ENCODE measurements around the gene AHRR. TPM values are rescaled to one million over a fixed set of nuclear protein-coding genes. Genes with fewer than 3 reads are reported as not detected.

AHRR gene
- total RNA-seq, 1 experiment from 2014 or later: 2.2 TPM

DNA sequence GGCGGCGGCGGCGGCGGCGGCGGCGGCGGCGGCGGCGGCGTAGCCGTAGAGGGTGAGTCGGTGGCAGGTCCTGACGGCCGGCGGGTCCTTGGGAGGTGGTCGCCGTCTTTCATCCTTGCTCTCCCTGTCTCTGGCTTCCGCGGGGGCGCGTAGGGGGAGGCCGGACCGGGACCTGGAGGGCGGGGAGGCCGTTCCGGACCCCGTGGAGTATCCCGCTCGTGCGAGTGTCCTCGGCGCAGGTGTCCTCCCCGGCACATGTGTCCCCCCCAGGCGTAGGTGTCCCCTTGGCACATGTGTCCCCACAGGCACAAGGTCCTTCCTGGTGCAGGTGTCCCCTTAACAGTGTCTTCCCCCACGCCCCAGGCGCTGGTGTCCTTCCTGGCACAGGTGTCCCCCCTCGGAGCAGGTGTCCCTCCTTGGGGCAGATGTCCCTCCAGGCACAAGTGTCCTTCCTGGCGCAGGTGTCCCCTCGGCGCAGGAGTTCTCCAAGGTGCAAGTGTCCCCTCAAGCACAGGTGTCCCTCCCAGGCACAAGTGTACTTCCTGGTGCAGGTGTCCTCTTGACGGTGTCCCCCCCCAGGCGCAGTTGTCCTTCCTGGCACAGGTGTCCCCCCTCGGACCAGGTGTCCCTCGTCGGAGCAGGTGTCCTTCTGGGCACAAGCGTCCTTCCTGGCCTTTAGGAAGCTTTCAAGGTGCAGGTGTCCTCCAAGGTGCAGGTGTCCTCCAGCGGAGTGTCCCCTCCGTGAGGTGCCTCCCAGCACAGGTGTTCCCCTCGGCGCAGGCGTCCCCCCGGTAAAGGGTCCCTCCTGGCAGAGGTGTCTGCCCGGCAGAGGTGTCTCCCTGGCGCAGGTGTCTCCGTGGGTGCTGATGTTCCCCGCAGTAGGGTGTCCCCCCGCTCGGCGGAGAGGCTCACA lies 122.0 kb downstream of the AHRR start:
- H3K9me3 Mint-ChIP-seq: 0 out of 5 replicates have a peak, but pooled peaks cover 0 to 3% of the 10 kb centered on the region in 2 experiments
- Histone ChIP-seq H3T11ph (ENCODE audit: low read length) (no peak overlapping the region), H3K23ac (ENCODE audit: insufficient read length, low read depth, low read length) (no peak overlapping the region), H4K5ac (ENCODE audit: insufficient read length, low read depth, low read length) (no peak overlapping the region), H3K4ac (ENCODE audit: low read depth, low read length) (no peak overlapping the region), H2BK12ac (ENCODE audit: insufficient read length, low read depth, low read length) (no peak overlapping the region), H2BK20ac (ENCODE audit: low read depth, low read length, poor library complexity, severe bottlenecking) (no peak overlapping the region), H2AFZ (ENCODE audit: low read length) (no peak overlapping the region), H2BK5ac (ENCODE audit: insufficient read length, low read length) (no peak overlapping the region), H3K14ac (ENCODE audit: insufficient read depth, low read length) (0 out of 2 replicates have a peak overlapping the region, but pooled peaks have one; percentile 24), H3K4me2 (ENCODE audit: insufficient read depth, insufficient read length, low read length) (peak overlapping the region; percentile 96), H2BK120ac (ENCODE audit: low read depth, low read length, poor library complexity, severe bottlenecking) (no peak overlapping the region), H2AK5ac (ENCODE audit: insufficient read length, low read length) (no peak overlapping the region), H3K9me3 (ENCODE audit: control insufficient read depth, low read depth, low read length) (no peaks in the 10 kb centered on the region), H3K79me2 (ENCODE audit: insufficient read depth, low read length) (peaks cover 6% of the 10 kb centered on the region; the same call in 1 of the 2 replicates), H3K27ac (ENCODE audit: insufficient read length, low read depth, low read length) (no peak overlapping the region), H3K27me3 (ENCODE audit: insufficient read depth, low read length) (no peaks in the 10 kb centered on the region), H3K9ac (ENCODE audit: extremely low read depth, insufficient read length, low read length) (peak overlapping the region; percentile 56), H4K20me1 (ENCODE audit: control insufficient read depth, insufficient read depth, insufficient read length) (no peaks in the 10 kb centered on the region), H3K23me2 (ENCODE audit: insufficient read length, low read depth, low read length, poor library complexity, severe bottlenecking) (peaks cover 12% of the 10 kb centered on the region), H2BK15ac (ENCODE audit: low read depth, low read length) (no peak overlapping the region), H4K91ac (ENCODE audit: insufficient read length, low read depth, low read length) (no peak overlapping the region), H3K79me1 (ENCODE audit: insufficient read depth, low read depth, low read length, poor library complexity, severe bottlenecking) (peaks cover 10% of the 10 kb centered on the region), H3K4me1 (ENCODE audit: insufficient read depth, low read length) (no peaks in the 10 kb centered on the region), H3K56ac (ENCODE audit: insufficient read length, low read depth, low read length) (no peak overlapping the region), H3K18ac (ENCODE audit: insufficient read length, low read depth, low read length) (no peak overlapping the region), H4K8ac (replicated peaks; ENCODE audit: insufficient read length, low read depth, low read length) (no peak overlapping the region)
- TF ChIP-seq, protein P1, sequence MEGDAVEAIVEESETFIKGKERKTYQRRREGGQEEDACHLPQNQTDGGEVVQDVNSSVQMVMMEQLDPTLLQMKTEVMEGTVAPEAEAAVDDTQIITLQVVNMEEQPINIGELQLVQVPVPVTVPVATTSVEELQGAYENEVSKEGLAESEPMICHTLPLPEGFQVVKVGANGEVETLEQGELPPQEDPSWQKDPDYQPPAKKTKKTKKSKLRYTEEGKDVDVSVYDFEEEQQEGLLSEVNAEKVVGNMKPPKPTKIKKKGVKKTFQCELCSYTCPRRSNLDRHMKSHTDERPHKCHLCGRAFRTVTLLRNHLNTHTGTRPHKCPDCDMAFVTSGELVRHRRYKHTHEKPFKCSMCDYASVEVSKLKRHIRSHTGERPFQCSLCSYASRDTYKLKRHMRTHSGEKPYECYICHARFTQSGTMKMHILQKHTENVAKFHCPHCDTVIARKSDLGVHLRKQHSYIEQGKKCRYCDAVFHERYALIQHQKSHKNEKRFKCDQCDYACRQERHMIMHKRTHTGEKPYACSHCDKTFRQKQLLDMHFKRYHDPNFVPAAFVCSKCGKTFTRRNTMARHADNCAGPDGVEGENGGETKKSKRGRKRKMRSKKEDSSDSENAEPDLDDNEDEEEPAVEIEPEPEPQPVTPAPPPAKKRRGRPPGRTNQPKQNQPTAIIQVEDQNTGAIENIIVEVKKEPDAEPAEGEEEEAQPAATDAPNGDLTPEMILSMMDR (conservative IDR thresholded peaks at IDR 0.05): no peak
- WGBS (ENCODE audit: extremely low coverage, insufficient read length, low lambda C conversion rate): no CpG with 5 or more reads among the region's 62 CpGs
- H3K4me1 Mint-ChIP-seq: peaks cover 8 to 10% of the 10 kb centered on the region in 2 experiments; a peak in 3 of 4 replicates
- H3K27ac Mint-ChIP-seq: no peak overlapping the region; a peak in 1 of 7 replicates
- H3K27me3 Mint-ChIP-seq (ENCODE audit: low read depth): peaks cover 21% of the 10 kb centered on the region
- peak overlapping the region; percentile 94 to 98 for H3K4me3 Mint-ChIP-seq
- H3K36me3 Mint-ChIP-seq (ENCODE audit: insufficient read depth in 1 of 3, low read depth in 3 of 3): peaks cover 15 to 23% (median 22%) of the 10 kb centered on the region in 3 experiments; a peak in 6 of 7 replicates
- DNase-seq: peak; percentile 33
